K562 (cell line): ENCODE results near the gene EEFSEC. TPM values are rescaled to one million over a fixed set of nuclear protein-coding genes. Genes with fewer than 3 reads are reported as not detected.

Source experiments
- ATAC-seq: fragments of 200-7000 bp; cut with Tn5 transposase; 3 replicates; pipeline ENCODE4 v1.9.1; 2020; ENCODE audit warnings: moderate library complexity
- BruUV-seq: library from RNA; stranded (reverse); fragments of 400-500 nt; replicated peaks from 2 replicates; lab custom pipeline; 2021; lab: Mats Ljungman, UMichigan
- CTCF ChIA-PET: fragments of 300-600 bp; formaldehyde crosslinking; extraction: SDS; loops from one replicate; lab custom pipeline; 2021; ENCODE audit warnings: low intra/inter-chr PET ratio; lab: Yijun Ruan, JAX
- POLR2A ChIA-PET: fragments of 300-600, 350-650 bp; sonication (Branson Sonifier 250); formaldehyde crosslinking; extraction: SDS; loops from one replicate; lab custom pipeline; 2021; ENCODE audit warnings: antibody characterized with exemption, inconsistent platforms; lab: Yijun Ruan, JAX
- DNase-seq, 4 experiments: peaks; one replicate each; pipeline versions ENCODE4 v3.0.0 to v3.0.0-alpha.2; 2011 to 2018; ENCODE audit warnings: low spot score in 3 of 4, mixed read lengths in 3 of 4; ENCODE audit errors: extremely low read depth in 1 of 4
- FAIRE-seq: peaks from 2 replicates; lab custom pipeline; 2011; peaks lifted over from hg19 to GRCh38; lab: Jason Lieb, UNC
- H2AFZ ChIP-seq: 2 replicates; pipeline ENCODE4 v1.6.0; 2011; ENCODE audit warnings: low read depth, low read length, control low read depth, inconsistent platforms
- H3K27ac ChIP-seq: fragments of 200-600 bp; 3 replicates; pipeline ENCODE4 v1.8.0; 2011; ENCODE audit warnings: low read depth, mild to moderate bottlenecking, control low read depth, inconsistent platforms, low read length, moderate library complexity, mixed read lengths; ENCODE audit errors: extremely low read depth
- H3K27me3 ChIP-seq, 2 experiments: fragments of 300-600 bp in 1 of 2; 2 replicates in 1 of 2; 3 replicates in 1 of 2; pipeline versions ENCODE4 v1.6.0 to v1.8.0; 2011; ENCODE audit warnings: inconsistent platforms in 2 of 2, low read length in 2 of 2, mild to moderate bottlenecking in 1 of 2, mixed read lengths in 1 of 2, moderate library complexity in 1 of 2; ENCODE audit not compliant: control insufficient read depth in 2 of 2, insufficient read depth in 2 of 2
- H3K36me3 ChIP-seq: fragments of 300-600 bp; 3 replicates; pipeline ENCODE4 v1.8.0; 2011; ENCODE audit warnings: mild to moderate bottlenecking, low read length, inconsistent platforms; ENCODE audit not compliant: control insufficient read depth, insufficient read depth
- H3K4me1 ChIP-seq, 2 experiments: fragments of 200-600 bp in 1 of 2; replicated peaks in 1 of 2; 2 replicates in 1 of 2; 3 replicates in 1 of 2; pipeline versions ENCODE4 v1.5.1 to v1.8.0; 2011; ENCODE audit warnings: inconsistent platforms in 2 of 2, low read length in 2 of 2, mild to moderate bottlenecking in 1 of 2, mixed read lengths in 1 of 2, moderate library complexity in 1 of 2; ENCODE audit not compliant: control insufficient read depth in 2 of 2, insufficient read depth in 2 of 2
- H3K4me2 ChIP-seq: 2 replicates; pipeline ENCODE4 v1.6.1; 2011; ENCODE audit warnings: low read length, control low read depth, inconsistent platforms, mixed read lengths; ENCODE audit not compliant: insufficient read depth
- H3K4me3 ChIP-seq: fragments of 200-600 bp; sonication (generic), shearing (Covaris generic); 2 replicates; pipeline ENCODE4 v1.5.1; 2016; ENCODE audit warnings: control low read depth, inconsistent platforms
- H3K79me2 ChIP-seq: fragments of 200-600 bp; 3 replicates; pipeline ENCODE4 v1.8.0; 2011; ENCODE audit warnings: low read length, inconsistent platforms; ENCODE audit not compliant: control insufficient read depth, insufficient read depth
- H3K9ac ChIP-seq, 2 experiments: 2 replicates each; pipeline versions ENCODE4 v1.6.0 to v1.6.1; 2011; ENCODE audit warnings: low read depth in 2 of 2, low read length in 2 of 2, control low read depth in 1 of 2, inconsistent platforms in 1 of 2, mild to moderate bottlenecking in 1 of 2, mixed read lengths in 1 of 2; ENCODE audit not compliant: insufficient read depth in 1 of 2
- H3K9me1 ChIP-seq: one replicate; pipeline ENCODE4 v1.6.0; 2011; ENCODE audit warnings: inconsistent platforms, mild to moderate bottlenecking, low read length, moderate library complexity; ENCODE audit not compliant: control insufficient read depth, insufficient read depth
- H3K9me3 ChIP-seq: replicated peaks from 2 replicates; pipeline ENCODE4 v1.5.1; 2011; ENCODE audit warnings: low read depth, low read length, inconsistent platforms; ENCODE audit not compliant: control insufficient read depth, insufficient read depth
- H4K20me1 ChIP-seq: replicated peaks from 2 replicates; pipeline ENCODE4 v1.6.1; 2011; ENCODE audit warnings: low read length, inconsistent platforms, mixed read lengths; ENCODE audit not compliant: control insufficient read depth, insufficient read depth
- FOS ChIP-seq: IDR thresholded peaks from 3 replicates; pipeline ENCODE4 v1.6.1; 2011; ENCODE audit not compliant: insufficient read length; ENCODE audit errors: extremely low read depth
- PHB ChIP-seq: fragments of 250-450 bp; sonication (Bioruptor Pico); IDR thresholded peaks from 2 replicates; pipeline ENCODE4 v1.5.0; 2021
- RBM17 ChIP-seq: fragments of 200-400 bp; formaldehyde crosslinking; IDR thresholded peaks from 2 replicates; pipeline ENCODE4 v1.6.1; 2017; ENCODE audit warnings: low read depth, mild to moderate bottlenecking, low read length, borderline replicate concordance
- TCF7 ChIP-seq: sonication (generic); IDR thresholded peaks from 2 replicates; pipeline ENCODE4 v1.6.1; 2016; ENCODE audit warnings: antibody characterized with exemption, borderline replicate concordance
- ZNF444 ChIP-seq: fragments of 250-450 bp; sonication (Bioruptor Pico); IDR thresholded peaks from 2 replicates; pipeline ENCODE4 v1.4.0; 2020; ENCODE audit warnings: mild to moderate bottlenecking, moderate library complexity
- ZNF830 ChIP-seq: fragments of 250-450 bp; sonication (Bioruptor Pico); IDR thresholded peaks from 2 replicates; pipeline ENCODE4 v1.5.0; 2021; ENCODE audit warnings: mild to moderate bottlenecking
- WGBS: fragments of 100-300 bp; shearing (Covaris generic); methylation state at CpG from one replicate; pipeline ENCODE4 v1.1.6; 2016; ENCODE audit warnings: low coverage, mixed read lengths; ENCODE audit not compliant: insufficient coverage; ENCODE audit errors: missing lambda C conversion rate; 5-methylcytosine and 5-hydroxymethylcytosine counted together
- in situ Hi-C: fragments of 300-500 bp; cut with MboI; formaldehyde crosslinking; loops from 4 replicates; pipeline ENCODE4 v1.15.0; 2018; ENCODE audit warnings: inconsistent platforms, mixed read lengths
- intact Hi-C: fragments of 100-400 bp; cut with micrococcal nuclease; formaldehyde crosslinking; loops from 2 replicates; pipeline ENCODE4 v1.14.2; 2022
- polyA plus RNA-seq, 8 experiments: library from polyadenylated mRNA; depleted of rRNA in 4 of 8; stranded (reverse) in 5 of 8; unstranded in 3 of 8; fragments of >200 nt; fragmentation: Nextera tagmentation in 2 of 8; fragmentation: Illumina TruSeq in 1 of 8; extraction: Ambion mirVana in 2 of 8; extraction: Trizol in 1 of 8; gene quantifications; 2 replicates each; pipeline versions ENCODE4 v1.2.1 to v1.2.3, GENCODE V29; 2011 to 2014; ENCODE audit warnings: inconsistent platforms in 1 of 8, missing spikeins in 1 of 8
- total RNA-seq, 7 experiments: library from RNA; depleted of rRNA in 6 of 7; stranded (reverse); fragments of >200 nt in 6 of 7; fragmentation: Illumina TruSeq in 2 of 7; extraction: Trizol in 2 of 7; gene quantifications; 2 replicates each; pipeline versions ENCODE4 v1.2.1 to v1.2.3, GENCODE V29; 2011 to 2021; ENCODE audit warnings: low replicate concordance in 1 of 7
- TF ChIP-seq, protein P1 (sequence below): sonication (generic); formaldehyde crosslinking; IDR thresholded peaks from 2 replicates; pipeline ENCODE4 v1.9.0; 2022; ENCODE audit warnings: mild to moderate bottlenecking, missing genetic modification reagents

Gene EEFSEC
- total and polyA plus RNA-seq, 9 of the 15 experiments (the other 6 are each of a cell fraction or from before 2014, with no cell fraction given), result 0.35 to 11.8 (median 7.7) TPM

- Histone ChIP-seq H3K36me3 (peaks cover 3% of the 10 kb centered on the region; the same call in 1 of the 3 replicates), H3K9me3 (peaks cover 2% of the 10 kb centered on the region; the same call in 1 of the 2 replicates), H4K20me1 (no peaks in the 10 kb centered on the region), H3K4me2 (no peak overlapping the region), H3K4me1 (peaks cover 63 to 88% of the 10 kb centered on the region in 2 experiments), H3K27ac (peak overlapping the region; percentile 54; the same call in 2 of the 3 replicates), H3K4me3 (no peak overlapping the region), H3K9me1 (no peaks in the 10 kb centered on the region), H3K79me2 (peaks cover 35% of the 10 kb centered on the region), H3K27me3 (no peaks in the 10 kb centered on the region), H3K9ac (peak overlapping the region in 1 of 2 experiments; percentile 21; a peak in 1 of 4 replicates), H2AFZ (no peak overlapping the region)
- in situ Hi-C loops (no loop called here), intact Hi-C loops (no loop called here)
- no peak for ATAC-seq
- TF ChIP-seq FOS (no peak), TCF7 (no peak), RBM17 (no peak), PHB (no peak), ZNF830 (CRISPR knock-in tag) (no peak), ZNF444 (no peak)
- TF ChIP-seq, protein P1, sequence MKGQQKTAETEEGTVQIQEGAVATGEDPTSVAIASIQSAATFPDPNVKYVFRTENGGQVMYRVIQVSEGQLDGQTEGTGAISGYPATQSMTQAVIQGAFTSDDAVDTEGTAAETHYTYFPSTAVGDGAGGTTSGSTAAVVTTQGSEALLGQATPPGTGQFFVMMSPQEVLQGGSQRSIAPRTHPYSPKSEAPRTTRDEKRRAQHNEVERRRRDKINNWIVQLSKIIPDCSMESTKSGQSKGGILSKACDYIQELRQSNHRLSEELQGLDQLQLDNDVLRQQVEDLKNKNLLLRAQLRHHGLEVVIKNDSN, result no peak
- WGBS, result 91% methylated on average over 4 of the region's 4 CpGs
- FAIRE-seq, result peak; percentile 46
- no peak for DNase-seq
- no TSS peak for BruUV-seq
- CTCF ChIA-PET, result no interaction called here
- POLR2A ChIA-PET, result no interaction called here
Measured at GRCh38 chr3:128419311-128419710, 266.0 kb downstream of the EEFSEC start.
